GM08714 (cell line): ENCODE data around the gene MYCL.
A peak's percentile ranks its signal among the peaks of the same experiment; 100 is the strongest.

ENCODE experiments used
- H3K4me3 ChIP-seq: fragments of 200-500 bp; sonication (Bioruptor generic); 2 replicates; pipeline ENCODE4 v1.5.1; 2014; ENCODE audit warnings: mild to moderate bottlenecking, low read length, inconsistent platforms
- ZNF274 ChIP-seq: IDR thresholded peaks from 2 replicates; pipeline ENCODE4 v1.6.1; 2012; ENCODE audit warnings: mild to moderate bottlenecking, low read depth, low read length

Gene MYCL

GRCh38 chr1:39901714-39902459, at the start of gene MYCL:
TSS of gene MYCL (minus strand) at chr1:39901917. CDS start at chr1:39901434, 483 bp downstream.
- TF ChIP-seq ZNF274 = no peak
- H3K4me3 ChIP-seq = peak within 1 kb of the TSS; percentile 78

GRCh38 chr1:39949891-39950290, 48.2 kb upstream of the MYCL start:
- H3K4me3 ChIP-seq = no peak overlapping the region
- no peak for TF ChIP-seq ZNF274

- no peak for TF ChIP-seq ZNF274
- H3K4me3 ChIP-seq = no peak overlapping the region
Measured at GRCh38 chr1:39947260-39947659, 45.5 kb upstream of the MYCL start.

- no peak overlapping the region for H3K4me3 ChIP-seq
- TF ChIP-seq ZNF274 = no peak
Measured at GRCh38 chr1:39946216-39946615, 44.5 kb upstream of the MYCL start.

GRCh38 chr1:39944410-39945112, 42.8 kb upstream of the MYCL start:
- no peak overlapping the region for H3K4me3 ChIP-seq
- no peak for TF ChIP-seq ZNF274

- no peak overlapping the region for H3K4me3 ChIP-seq
- TF ChIP-seq ZNF274 = no peak
Measured at GRCh38 chr1:39943471-39944290, 42.0 kb upstream of the MYCL start.

GRCh38 chr1:39940980-39941871, 39.5 kb upstream of the MYCL start:
- H3K4me3 ChIP-seq = no peak overlapping the region
- no peak for TF ChIP-seq ZNF274

- H3K4me3 ChIP-seq = no peak overlapping the region
- TF ChIP-seq ZNF274 = no peak
Measured at GRCh38 chr1:39940253-39940652, 38.5 kb upstream of the MYCL start.

- TF ChIP-seq ZNF274 = no peak
- no peak overlapping the region for H3K4me3 ChIP-seq
Measured at GRCh38 chr1:39938856-39939255, 37.1 kb upstream of the MYCL start.

- H3K4me3 ChIP-seq = no peak overlapping the region
- no peak for TF ChIP-seq ZNF274
Measured at GRCh38 chr1:39936724-39937491, 35.2 kb upstream of the MYCL start.

GRCh38 chr1:39933956-39934941, 32.5 kb upstream of the MYCL start:
- no peak overlapping the region for H3K4me3 ChIP-seq
- TF ChIP-seq ZNF274 = no peak
